ENCODE measurements around the gene COBL.

Gene COBL

DNA sequence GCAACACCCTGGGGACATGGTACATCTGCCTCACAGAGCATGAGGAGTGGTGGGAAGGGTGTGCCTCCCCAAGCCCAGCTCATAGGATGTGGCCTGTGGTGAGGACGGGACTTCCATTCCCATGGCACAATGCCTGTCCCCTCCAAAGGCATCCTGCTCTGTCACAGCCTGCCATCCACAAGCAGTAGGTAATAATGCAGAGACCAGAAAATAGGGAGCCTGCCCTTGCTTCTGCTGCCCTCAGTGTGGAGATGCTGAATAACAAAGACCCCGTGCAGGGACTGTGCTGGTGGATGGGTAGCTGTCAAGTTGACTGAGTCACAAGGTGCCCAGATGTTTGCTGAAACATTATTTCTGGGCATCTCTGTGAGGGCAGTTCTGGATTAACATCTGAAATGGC is 334.0 kb downstream of the COBL start:
- H3K4me3 ChIP-seq (replicated peaks; ENCODE audit: low read depth, low read length): no peak overlapping the region
- TF ChIP-seq, protein P1, sequence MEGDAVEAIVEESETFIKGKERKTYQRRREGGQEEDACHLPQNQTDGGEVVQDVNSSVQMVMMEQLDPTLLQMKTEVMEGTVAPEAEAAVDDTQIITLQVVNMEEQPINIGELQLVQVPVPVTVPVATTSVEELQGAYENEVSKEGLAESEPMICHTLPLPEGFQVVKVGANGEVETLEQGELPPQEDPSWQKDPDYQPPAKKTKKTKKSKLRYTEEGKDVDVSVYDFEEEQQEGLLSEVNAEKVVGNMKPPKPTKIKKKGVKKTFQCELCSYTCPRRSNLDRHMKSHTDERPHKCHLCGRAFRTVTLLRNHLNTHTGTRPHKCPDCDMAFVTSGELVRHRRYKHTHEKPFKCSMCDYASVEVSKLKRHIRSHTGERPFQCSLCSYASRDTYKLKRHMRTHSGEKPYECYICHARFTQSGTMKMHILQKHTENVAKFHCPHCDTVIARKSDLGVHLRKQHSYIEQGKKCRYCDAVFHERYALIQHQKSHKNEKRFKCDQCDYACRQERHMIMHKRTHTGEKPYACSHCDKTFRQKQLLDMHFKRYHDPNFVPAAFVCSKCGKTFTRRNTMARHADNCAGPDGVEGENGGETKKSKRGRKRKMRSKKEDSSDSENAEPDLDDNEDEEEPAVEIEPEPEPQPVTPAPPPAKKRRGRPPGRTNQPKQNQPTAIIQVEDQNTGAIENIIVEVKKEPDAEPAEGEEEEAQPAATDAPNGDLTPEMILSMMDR (IDR thresholded peaks at IDR 0.05; ENCODE audit: low read depth, low read length, missing control alignments): peak; percentile 12
- DNase-seq (ENCODE audit: extremely low read depth, low read depth): no peak

DNA sequence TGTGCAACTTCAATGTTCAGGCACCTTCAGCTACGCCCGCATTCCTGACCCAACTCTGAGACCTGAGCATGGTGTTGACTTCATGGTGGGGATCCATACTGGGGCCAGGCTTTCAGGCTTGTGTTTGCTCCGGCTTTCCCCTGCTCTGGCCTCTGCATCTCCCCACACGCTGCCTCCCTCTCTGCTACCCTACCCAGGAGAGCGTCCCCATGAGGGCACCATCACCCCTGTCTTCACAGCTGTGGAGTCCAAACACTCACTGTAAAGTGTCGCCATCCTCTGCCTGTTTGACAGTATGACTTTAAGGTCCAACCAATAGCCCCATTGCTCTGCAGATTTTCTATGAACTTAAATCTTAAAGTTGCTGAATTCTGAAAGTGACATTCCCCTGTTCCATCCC is 334.9 kb downstream of the COBL start:
- H3K4me3 ChIP-seq (replicated peaks; ENCODE audit: low read depth, low read length): no peak overlapping the region
- TF ChIP-seq, protein P1 (IDR thresholded peaks at IDR 0.05; ENCODE audit: low read depth, low read length, missing control alignments): no peak
- no peak for DNase-seq (ENCODE audit: extremely low read depth, low read depth)

DNA sequence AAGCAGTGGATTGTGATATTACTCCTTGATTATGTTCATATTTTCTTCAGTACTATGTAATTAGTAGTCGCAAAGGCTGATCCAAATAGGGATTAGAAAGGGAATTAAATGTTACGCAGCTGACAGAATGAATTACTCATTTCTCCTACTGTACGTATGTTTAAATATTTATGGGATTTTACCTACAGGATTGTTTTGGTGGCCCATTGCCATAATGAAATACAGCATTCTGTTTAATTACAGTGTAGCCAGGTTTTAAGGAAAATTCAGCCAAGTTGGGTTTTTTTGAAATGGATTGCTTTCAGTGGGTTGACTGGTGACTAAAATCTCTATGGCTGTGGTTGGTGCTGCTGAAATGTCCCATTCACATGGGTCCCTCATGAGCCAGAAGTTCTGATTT is 336.2 kb downstream of the COBL start:
- no peak overlapping the region for H3K4me3 ChIP-seq (replicated peaks; ENCODE audit: low read depth, low read length)
- TF ChIP-seq, protein P1 (IDR thresholded peaks at IDR 0.05; ENCODE audit: low read depth, low read length, missing control alignments): no peak
- no peak for DNase-seq (ENCODE audit: extremely low read depth, low read depth)

DNA sequence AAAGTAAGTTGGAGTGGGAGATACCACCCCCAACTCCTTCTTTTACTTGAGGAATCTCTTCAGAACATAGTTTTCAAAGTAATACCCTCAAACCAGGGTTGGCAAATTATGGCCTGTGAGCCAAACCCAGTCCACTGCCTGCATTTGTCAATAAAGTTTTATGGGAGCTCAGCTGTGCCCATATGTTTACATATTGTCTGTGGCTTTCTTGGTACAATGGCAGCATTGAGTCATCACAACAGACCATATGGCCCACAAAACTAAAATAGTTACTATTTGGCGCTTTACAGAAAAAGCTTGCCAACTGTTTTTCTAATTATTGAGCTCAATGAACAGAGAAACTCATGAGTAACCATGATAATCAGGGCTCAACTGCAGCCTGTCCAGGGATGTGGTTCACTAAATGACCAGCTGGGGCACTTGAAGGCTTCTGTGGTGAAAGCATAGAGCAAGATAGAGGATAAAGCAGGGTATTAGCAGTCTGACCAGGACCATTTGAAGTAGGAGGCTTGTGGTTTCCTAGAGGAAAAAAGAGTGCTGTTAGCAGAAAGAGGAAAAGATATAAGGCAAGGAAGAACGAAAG is 337.9 kb downstream of the COBL start:
- no peak overlapping the region for H3K4me3 ChIP-seq (replicated peaks; ENCODE audit: low read depth, low read length)
- no peak for DNase-seq (ENCODE audit: extremely low read depth, low read depth)
- TF ChIP-seq, protein P1 (IDR thresholded peaks at IDR 0.05; ENCODE audit: low read depth, low read length, missing control alignments): no peak

DNA sequence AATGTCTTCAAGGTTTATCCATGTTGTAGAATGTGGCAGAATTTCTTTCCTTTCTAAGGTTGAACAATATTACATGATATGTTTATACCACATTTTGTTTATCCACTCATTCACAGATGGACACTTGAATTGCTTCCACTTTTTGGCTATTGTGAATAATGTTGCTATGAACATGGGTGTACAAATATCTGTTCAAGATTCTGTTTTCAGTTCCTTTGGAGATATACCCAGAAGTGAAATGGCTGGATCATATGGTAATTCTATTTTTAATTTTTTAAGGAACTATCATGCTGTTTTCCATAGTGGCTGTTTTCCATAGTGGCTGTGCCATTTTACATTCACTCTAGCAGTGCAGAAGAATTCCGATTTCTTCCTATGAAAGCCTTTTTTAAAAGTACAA is 339.2 kb downstream of the COBL start:
- TF ChIP-seq, protein P1 (IDR thresholded peaks at IDR 0.05; ENCODE audit: low read depth, low read length, missing control alignments): no peak
- no peak for DNase-seq (ENCODE audit: extremely low read depth, low read depth)
- no peak overlapping the region for H3K4me3 ChIP-seq (replicated peaks; ENCODE audit: low read depth, low read length)

DNA sequence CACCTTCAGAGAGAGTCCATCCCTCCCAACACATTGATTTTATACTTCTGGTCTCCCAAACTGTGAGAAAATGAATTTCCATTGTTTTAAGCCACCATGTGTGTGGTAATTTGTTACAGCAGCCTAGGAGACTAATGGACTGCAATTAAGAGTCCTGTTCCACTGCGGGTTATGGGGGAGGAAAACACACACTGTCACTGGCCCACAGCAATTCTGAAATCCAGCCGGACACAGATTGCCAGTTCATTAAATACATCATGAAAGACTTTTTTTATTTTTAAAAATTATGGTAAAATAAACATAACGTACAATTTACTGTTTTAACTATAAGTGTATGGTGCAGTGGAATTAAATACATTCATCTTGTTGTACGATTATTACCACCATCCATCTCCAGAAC is 340.5 kb downstream of the COBL start:
- no peak overlapping the region for H3K4me3 ChIP-seq (replicated peaks; ENCODE audit: low read depth, low read length)
- DNase-seq (ENCODE audit: extremely low read depth, low read depth): no peak
- TF ChIP-seq, protein P1 (IDR thresholded peaks at IDR 0.05; ENCODE audit: low read depth, low read length, missing control alignments): no peak

DNA sequence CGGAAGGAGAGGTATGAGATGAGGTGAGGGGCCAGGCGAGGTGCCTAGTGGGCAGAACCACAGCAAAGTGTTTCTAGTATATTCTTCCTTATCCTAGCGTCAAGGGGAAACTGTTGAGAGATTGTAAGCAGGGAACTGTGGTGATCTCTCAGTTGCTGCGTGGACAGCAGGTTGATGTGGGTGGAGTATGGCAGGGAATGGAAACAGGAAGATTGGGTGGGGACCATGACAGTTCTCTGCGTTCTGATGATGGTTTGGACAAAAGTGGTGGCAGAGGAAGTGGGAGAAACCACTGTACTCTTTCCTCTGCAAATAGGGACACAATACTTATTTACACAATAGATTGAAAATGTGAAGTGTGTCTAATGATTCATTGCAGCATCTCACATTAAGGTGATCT is 342.4 kb downstream of the COBL start:
- no peak for DNase-seq (ENCODE audit: extremely low read depth, low read depth)
- TF ChIP-seq, protein P1 (IDR thresholded peaks at IDR 0.05; ENCODE audit: low read depth, low read length, missing control alignments): no peak
- H3K4me3 ChIP-seq (replicated peaks; ENCODE audit: low read depth, low read length): no peak overlapping the region

Data from HFF-Myc (cell line).